A549 (cell line): ENCODE data around the gene SNCB. TPM values are rescaled to one million over a fixed set of nuclear protein-coding genes. Genes with fewer than 3 reads are reported as not detected.

Source experiments
- ATAC-seq, 2 experiments: fragments of 200-7000 bp in 1 of 2; fragments of >200 bp in 1 of 2; cut with Nextera tagmentation in 1 of 2; cut with Tn5 transposase in 1 of 2; 3 replicates each; pipeline versions ENCODE4 v1.8.0 to v1.9.1; 2018 to 2020; ENCODE audit warnings: mild to moderate bottlenecking in 1 of 2, moderate library complexity in 1 of 2
- CTCF ChIA-PET: fragments of 300-600 bp; sonication (Branson Sonifier 250); formaldehyde crosslinking; extraction: SDS; loops from one replicate; lab custom pipeline; 2021; ENCODE audit warnings: antibody characterized with exemption, inconsistent platforms; lab: Yijun Ruan, JAX
- POLR2A ChIA-PET: fragments of 350-600 bp; formaldehyde crosslinking; extraction: SDS; loops from one replicate; lab custom pipeline; 2021; ENCODE audit warnings: antibody characterized with exemption, inconsistent platforms; lab: Yijun Ruan, JAX
- DNase-seq, 2 experiments: peaks; one replicate each; pipeline versions ENCODE4 v3.0.0 to v3.0.0-alpha.2; 2011 to 2016; ENCODE audit warnings: low read depth in 1 of 2, low spot score in 1 of 2
- FAIRE-seq: peaks from 2 replicates; lab custom pipeline; 2011; peaks lifted over from hg19 to GRCh38; lab: Jason Lieb, UNC
- H3K27ac ChIP-seq, 2 experiments: fragments of >200 bp; sonication (Bioruptor Twin); formaldehyde crosslinking; 3 replicates each; pipeline ENCODE4 v1.5.1; 2016 to 2017
- H3K4me1 ChIP-seq: fragments of >200 bp; sonication (Bioruptor Twin); formaldehyde crosslinking; 3 replicates; pipeline ENCODE4 v1.6.1; 2016
- H3K4me2 ChIP-seq: fragments of >200 bp; sonication (Bioruptor Twin); formaldehyde crosslinking; 3 replicates; pipeline ENCODE4 v1.6.1; 2016
- H3K4me3 ChIP-seq: fragments of >200 bp; sonication (Bioruptor Twin); formaldehyde crosslinking; 3 replicates; pipeline ENCODE4 v1.5.1; 2016
- H3K9me3 ChIP-seq: fragments of >200 bp; sonication (Bioruptor Twin); formaldehyde crosslinking; 3 replicates; pipeline ENCODE4 v1.6.1; 2016
- BHLHE40 ChIP-seq: IDR thresholded peaks from 2 replicates; pipeline ENCODE4 v1.6.1; 2012; ENCODE audit warnings: low read depth, low read length, inconsistent platforms
- CHD2 ChIP-seq: fragments of 150-350 bp; IDR thresholded peaks from 2 replicates; pipeline ENCODE4 v1.6.1; 2014; ENCODE audit warnings: low read length; ENCODE audit not compliant: partially characterized antibody
- CHD4 ChIP-seq: fragments of 200-600 bp; sonication (generic); IDR thresholded peaks from 2 replicates; pipeline ENCODE4 v1.6.1; 2016; ENCODE audit warnings: antibody characterized with exemption, mild to moderate bottlenecking, borderline replicate concordance
- FOSB ChIP-seq: fragments of 250-450 bp; sonication (Bioruptor Pico); IDR thresholded peaks from 2 replicates; pipeline ENCODE4 v1.5.0; 2020; ENCODE audit warnings: mild to moderate bottlenecking, moderate library complexity
- FOSL2 ChIP-seq, 2 experiments: fragments of 450-650 bp in 1 of 2; fragments of >200 bp in 1 of 2; sonication (Bioruptor Twin) in 1 of 2; formaldehyde crosslinking; IDR thresholded peaks; 2 replicates each; pipeline versions ENCODE4 v1.5.0 to v1.6.1; 2016 to 2020; ENCODE audit warnings: mild to moderate bottlenecking in 1 of 2, moderate library complexity in 1 of 2
- FOXS1 ChIP-seq: fragments of 250-450 bp; sonication (Bioruptor Pico); IDR thresholded peaks from 2 replicates; pipeline ENCODE4 v1.5.0; 2020; ENCODE audit warnings: mild to moderate bottlenecking, moderate library complexity
- HDAC2 ChIP-seq: fragments of 200-600 bp; sonication (generic); IDR thresholded peaks from 2 replicates; pipeline ENCODE4 v1.6.1; 2016
- HOXA7 ChIP-seq: fragments of 250-450 bp; sonication (Bioruptor Pico); IDR thresholded peaks from 2 replicates; pipeline ENCODE4 v1.5.0; 2020; ENCODE audit warnings: mild to moderate bottlenecking, moderate library complexity
- HOXB13 ChIP-seq: fragments of 250-450 bp; sonication (Bioruptor Pico); IDR thresholded peaks from 2 replicates; pipeline ENCODE4 v1.5.0; 2020; ENCODE audit warnings: low read depth, mild to moderate bottlenecking, moderate library complexity
- HOXB5 ChIP-seq: fragments of 250-450 bp; sonication (Bioruptor Pico); IDR thresholded peaks from 2 replicates; pipeline ENCODE4 v1.5.0; 2020; ENCODE audit warnings: mild to moderate bottlenecking, moderate library complexity
- JUN ChIP-seq, 2 experiments: fragments of >200 bp; sonication (Bioruptor Twin); formaldehyde crosslinking; IDR thresholded peaks; 2 replicates in 1 of 2; 3 replicates in 1 of 2; pipeline ENCODE4 v1.6.1; 2016 to 2017
- KDM1A ChIP-seq: fragments of 200-600 bp; sonication (generic); IDR thresholded peaks from 2 replicates; pipeline ENCODE4 v1.6.1; 2016; ENCODE audit warnings: low read depth, mild to moderate bottlenecking
- KDM5A ChIP-seq: fragments of 200-600 bp; sonication (generic); IDR thresholded peaks from 2 replicates; pipeline ENCODE4 v1.6.1; 2016; ENCODE audit warnings: antibody characterized with exemption, mild to moderate bottlenecking
- MAFK ChIP-seq: fragments of 450-650 bp; IDR thresholded peaks from 2 replicates; pipeline ENCODE4 v1.6.1; 2014; ENCODE audit not compliant: partially characterized antibody
- NPAS2 ChIP-seq: fragments of 250-450 bp; sonication (Bioruptor Pico); IDR thresholded peaks from 2 replicates; pipeline ENCODE4 v1.8.0; 2022; ENCODE audit warnings: mild to moderate bottlenecking, moderate library complexity, borderline replicate concordance
- POLR2A ChIP-seq: IDR thresholded peaks from 2 replicates; pipeline ENCODE4 v1.6.1; 2012; ENCODE audit warnings: mild to moderate bottlenecking, low read length
- RAD21 ChIP-seq, 2 experiments: fragments of >200 bp in 1 of 2; sonication (Bioruptor Twin) in 1 of 2; formaldehyde crosslinking in 1 of 2; IDR thresholded peaks in 1 of 2; conservative IDR thresholded peaks in 1 of 2; 2 replicates in 1 of 2; 3 replicates in 1 of 2; pipeline ENCODE4 v1.6.1; 2012 to 2018; ENCODE audit warnings: inconsistent platforms in 1 of 2
- RCOR1 ChIP-seq: fragments of 150-350 bp; IDR thresholded peaks from 2 replicates; pipeline ENCODE4 v1.6.1; 2014; ENCODE audit warnings: antibody characterized with exemption, low read length, low read depth
- RFX5 ChIP-seq: fragments of 450-650 bp; IDR thresholded peaks from 2 replicates; pipeline ENCODE4 v1.7.1; 2014; ENCODE audit warnings: antibody characterized with exemption, mild to moderate bottlenecking, moderate library complexity
- SREBF2 ChIP-seq: fragments of 450-650 bp; IDR thresholded peaks from 2 replicates; pipeline ENCODE4 v1.6.1; 2014; ENCODE audit warnings: mild to moderate bottlenecking, moderate library complexity
- TFCP2L1 ChIP-seq: fragments of 250-450 bp; sonication (Bioruptor Pico); IDR thresholded peaks from 2 replicates; pipeline ENCODE4 v1.5.0; 2021; ENCODE audit warnings: mild to moderate bottlenecking
- TP53 ChIP-seq: fragments of 250-450 bp; sonication (Bioruptor Pico); IDR thresholded peaks from 2 replicates; pipeline ENCODE4 v1.5.0; 2021; ENCODE audit warnings: mild to moderate bottlenecking, moderate library complexity
- WGBS: methylation state at CpG from one replicate; pipeline ENCODE4 v1.1.6; 2017; ENCODE audit errors: missing lambda C conversion rate; 5-methylcytosine and 5-hydroxymethylcytosine counted together
- polyA plus RNA-seq, 4 experiments: library from polyadenylated mRNA; depleted of rRNA in 3 of 4; stranded (reverse); fragments of >200 nt; fragmentation: RNase III in 1 of 4; extraction: RNeasy Plus Mini Kit Qiagen cat#74134 plus additional on column Dnase treatment in 1 of 4; gene quantifications; 2 replicates in 3 of 4; 3 replicates in 1 of 4; pipeline ENCODE4 v1.2.3, GENCODE V29; 2011 to 2017
- TF ChIP-seq, protein P1 (sequence below): fragments of >200 bp; sonication (Bioruptor Twin); formaldehyde crosslinking; IDR thresholded peaks from 2 replicates; pipeline ENCODE4 v1.6.1; 2016
- TF ChIP-seq, protein P2 (sequence below): fragments of 150-350 bp; IDR thresholded peaks from 2 replicates; pipeline ENCODE4 v1.6.1; 2014; ENCODE audit warnings: low read depth, mild to moderate bottlenecking, low read length
- TF ChIP-seq, protein P3 (sequence below): fragments of 450-650 bp; IDR thresholded peaks from 2 replicates; pipeline ENCODE4 v1.6.1; 2014; ENCODE audit warnings: antibody characterized with exemption
- TF ChIP-seq, protein P4 (sequence below): fragments of >200 bp; sonication (Bioruptor Twin); formaldehyde crosslinking; IDR thresholded peaks from 3 replicates; pipeline ENCODE4 v1.6.1; 2016
- TF ChIP-seq, protein P5 (sequence below): IDR thresholded peaks from 2 replicates; pipeline ENCODE4 v1.6.1; 2012
- TF ChIP-seq, protein P6 (sequence below): fragments of 200-600 bp; sonication (generic); IDR thresholded peaks from 2 replicates; pipeline ENCODE4 v1.6.1; 2016; ENCODE audit warnings: antibody characterized with exemption, mild to moderate bottlenecking, moderate library complexity

The SNCB gene
- polyA plus RNA-seq, 2 of the 4 experiments (the other 2 are of a cell fraction): 0.37 to 0.74 TPM

DNA sequence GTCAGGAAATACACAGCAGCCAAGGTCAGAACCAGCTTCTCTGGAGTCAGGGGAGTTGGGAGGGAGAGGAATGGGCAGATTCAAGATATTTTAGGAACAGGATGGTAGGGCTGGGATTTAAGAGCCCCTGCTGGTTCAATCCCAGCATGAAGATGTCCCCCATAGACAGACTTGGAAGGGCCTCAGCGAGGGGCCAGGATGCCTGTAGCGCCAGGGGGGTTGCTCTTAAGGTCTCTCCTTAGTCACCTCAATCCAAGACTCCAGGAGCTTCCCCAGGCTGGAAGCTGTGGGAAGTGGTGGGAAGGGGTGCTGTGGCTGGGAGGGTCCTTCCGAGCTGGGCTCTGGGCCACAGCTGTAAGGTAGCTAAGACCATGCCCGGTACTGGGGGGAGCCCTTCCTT is 8.9 kb upstream of the SNCB start:
- 54% methylated on average over 3 of the region's 4 CpGs for WGBS
- FAIRE-seq: no peak
- DNase-seq: no peak
- H3K4me3 ChIP-seq: no peak overlapping the region
- ChIA-PET CTCF (interaction anchor here (0.9 to 1.8 kb wide), 3 partner anchors 21 to 910 kb away, joined by 3 to 4 read pairs (median 3); partner anchors contain the start of gene CLTB), POLR2A (no interaction called here)
- no peak overlapping the region for H3K4me2 ChIP-seq
- no peaks in the 10 kb centered on the region for H3K4me1 ChIP-seq
- H3K27ac ChIP-seq: no peak overlapping the region
- ATAC-seq: no peak
- TF ChIP-seq FOSL2 (IDR thresholded peaks at IDR 0.05) (no peak), FOSL2 (CRISPR knock-in tag; IDR thresholded peaks at IDR 0.05) (no peak), FOSB (CRISPR knock-in tag) (no peak), RFX5 (no peak), POLR2A (no peak), KDM1A (no peak), HOXB13 (CRISPR knock-in tag) (no peak), TFCP2L1 (CRISPR knock-in tag) (no peak), HDAC2 (no peak), RCOR1 (no peak), HOXB5 (CRISPR knock-in tag) (no peak), MAFK (no peak)
- TF ChIP-seq, protein P1, sequence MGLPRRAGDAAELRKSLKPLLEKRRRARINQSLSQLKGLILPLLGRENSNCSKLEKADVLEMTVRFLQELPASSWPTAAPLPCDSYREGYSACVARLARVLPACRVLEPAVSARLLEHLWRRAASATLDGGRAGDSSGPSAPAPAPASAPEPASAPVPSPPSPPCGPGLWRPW: no peak
- TF ChIP-seq, protein P2, sequence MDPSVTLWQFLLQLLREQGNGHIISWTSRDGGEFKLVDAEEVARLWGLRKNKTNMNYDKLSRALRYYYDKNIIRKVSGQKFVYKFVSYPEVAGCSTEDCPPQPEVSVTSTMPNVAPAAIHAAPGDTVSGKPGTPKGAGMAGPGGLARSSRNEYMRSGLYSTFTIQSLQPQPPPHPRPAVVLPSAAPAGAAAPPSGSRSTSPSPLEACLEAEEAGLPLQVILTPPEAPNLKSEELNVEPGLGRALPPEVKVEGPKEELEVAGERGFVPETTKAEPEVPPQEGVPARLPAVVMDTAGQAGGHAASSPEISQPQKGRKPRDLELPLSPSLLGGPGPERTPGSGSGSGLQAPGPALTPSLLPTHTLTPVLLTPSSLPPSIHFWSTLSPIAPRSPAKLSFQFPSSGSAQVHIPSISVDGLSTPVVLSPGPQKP: no peak
- TF ChIP-seq, protein P3, sequence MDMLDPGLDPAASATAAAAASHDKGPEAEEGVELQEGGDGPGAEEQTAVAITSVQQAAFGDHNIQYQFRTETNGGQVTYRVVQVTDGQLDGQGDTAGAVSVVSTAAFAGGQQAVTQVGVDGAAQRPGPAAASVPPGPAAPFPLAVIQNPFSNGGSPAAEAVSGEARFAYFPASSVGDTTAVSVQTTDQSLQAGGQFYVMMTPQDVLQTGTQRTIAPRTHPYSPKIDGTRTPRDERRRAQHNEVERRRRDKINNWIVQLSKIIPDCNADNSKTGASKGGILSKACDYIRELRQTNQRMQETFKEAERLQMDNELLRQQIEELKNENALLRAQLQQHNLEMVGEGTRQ: no peak
- TF ChIP-seq, protein P4, sequence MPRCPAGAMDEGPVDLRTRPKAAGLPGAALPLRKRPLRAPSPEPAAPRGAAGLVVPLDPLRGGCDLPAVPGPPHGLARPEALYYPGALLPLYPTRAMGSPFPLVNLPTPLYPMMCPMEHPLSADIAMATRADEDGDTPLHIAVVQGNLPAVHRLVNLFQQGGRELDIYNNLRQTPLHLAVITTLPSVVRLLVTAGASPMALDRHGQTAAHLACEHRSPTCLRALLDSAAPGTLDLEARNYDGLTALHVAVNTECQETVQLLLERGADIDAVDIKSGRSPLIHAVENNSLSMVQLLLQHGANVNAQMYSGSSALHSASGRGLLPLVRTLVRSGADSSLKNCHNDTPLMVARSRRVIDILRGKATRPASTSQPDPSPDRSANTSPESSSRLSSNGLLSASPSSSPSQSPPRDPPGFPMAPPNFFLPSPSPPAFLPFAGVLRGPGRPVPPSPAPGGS: no peak
- TF ChIP-seq, protein P5, sequence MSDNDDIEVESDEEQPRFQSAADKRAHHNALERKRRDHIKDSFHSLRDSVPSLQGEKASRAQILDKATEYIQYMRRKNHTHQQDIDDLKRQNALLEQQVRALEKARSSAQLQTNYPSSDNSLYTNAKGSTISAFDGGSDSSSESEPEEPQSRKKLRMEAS: no peak
- no peaks in the 10 kb centered on the region for H3K9me3 ChIP-seq

DNA sequence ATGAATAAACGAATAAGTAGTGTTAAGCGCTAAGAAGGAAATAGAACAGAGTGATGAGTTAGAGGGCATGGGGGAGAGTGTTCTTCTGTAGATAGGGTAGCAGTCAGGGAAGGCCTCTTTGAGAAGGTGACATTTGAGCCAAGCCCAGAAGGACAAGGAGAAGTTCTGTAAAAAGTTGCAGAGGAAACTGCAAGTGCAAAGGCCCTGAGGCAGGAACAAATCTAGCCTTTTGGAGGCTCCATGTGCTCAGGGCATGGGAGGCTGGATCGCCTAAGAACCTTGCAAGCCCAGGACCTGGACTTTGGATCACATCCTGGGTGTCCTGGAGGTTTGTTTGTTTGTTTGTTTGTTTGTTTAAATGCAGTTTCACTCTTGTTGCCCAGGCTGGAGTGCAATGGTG is 8.1 kb upstream of the SNCB start:
- ChIA-PET POLR2A (no interaction called here), CTCF (interaction anchor here (0.9 kb wide), 1 partner anchor 222 kb away, joined by 3 read pairs; the partner anchor contains the start of gene CLTB)
- ATAC-seq: no peak
- H3K4me3 ChIP-seq: no peak overlapping the region
- WGBS: 76% methylated on average over 3 of the region's 3 CpGs
- no peak for FAIRE-seq
- no peaks in the 10 kb centered on the region for H3K4me1 ChIP-seq
- no peak for DNase-seq
- no peaks in the 10 kb centered on the region for H3K9me3 ChIP-seq
- H3K27ac ChIP-seq: no peak overlapping the region
- H3K4me2 ChIP-seq: no peak overlapping the region
- no peak for TF ChIP-seq SREBF2
- TF ChIP-seq, protein P6, sequence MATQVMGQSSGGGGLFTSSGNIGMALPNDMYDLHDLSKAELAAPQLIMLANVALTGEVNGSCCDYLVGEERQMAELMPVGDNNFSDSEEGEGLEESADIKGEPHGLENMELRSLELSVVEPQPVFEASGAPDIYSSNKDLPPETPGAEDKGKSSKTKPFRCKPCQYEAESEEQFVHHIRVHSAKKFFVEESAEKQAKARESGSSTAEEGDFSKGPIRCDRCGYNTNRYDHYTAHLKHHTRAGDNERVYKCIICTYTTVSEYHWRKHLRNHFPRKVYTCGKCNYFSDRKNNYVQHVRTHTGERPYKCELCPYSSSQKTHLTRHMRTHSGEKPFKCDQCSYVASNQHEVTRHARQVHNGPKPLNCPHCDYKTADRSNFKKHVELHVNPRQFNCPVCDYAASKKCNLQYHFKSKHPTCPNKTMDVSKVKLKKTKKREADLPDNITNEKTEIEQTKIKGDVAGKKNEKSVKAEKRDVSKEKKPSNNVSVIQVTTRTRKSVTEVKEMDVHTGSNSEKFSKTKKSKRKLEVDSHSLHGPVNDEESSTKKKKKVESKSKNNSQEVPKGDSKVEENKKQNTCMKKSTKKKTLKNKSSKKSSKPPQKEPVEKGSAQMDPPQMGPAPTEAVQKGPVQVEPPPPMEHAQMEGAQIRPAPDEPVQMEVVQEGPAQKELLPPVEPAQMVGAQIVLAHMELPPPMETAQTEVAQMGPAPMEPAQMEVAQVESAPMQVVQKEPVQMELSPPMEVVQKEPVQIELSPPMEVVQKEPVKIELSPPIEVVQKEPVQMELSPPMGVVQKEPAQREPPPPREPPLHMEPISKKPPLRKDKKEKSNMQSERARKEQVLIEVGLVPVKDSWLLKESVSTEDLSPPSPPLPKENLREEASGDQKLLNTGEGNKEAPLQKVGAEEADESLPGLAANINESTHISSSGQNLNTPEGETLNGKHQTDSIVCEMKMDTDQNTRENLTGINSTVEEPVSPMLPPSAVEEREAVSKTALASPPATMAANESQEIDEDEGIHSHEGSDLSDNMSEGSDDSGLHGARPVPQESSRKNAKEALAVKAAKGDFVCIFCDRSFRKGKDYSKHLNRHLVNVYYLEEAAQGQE: no peak
- TF ChIP-seq RCOR1: no peak
- TF ChIP-seq CHD2: no peak
- no peak for TF ChIP-seq CHD4
- no peak for TF ChIP-seq HDAC2
- TF ChIP-seq BHLHE40: no peak
- no peak for TF ChIP-seq TP53 (CRISPR knock-in tag)
- TF ChIP-seq, protein P5: no peak
- no peak for TF ChIP-seq NPAS2
- no peak for TF ChIP-seq HOXA7 (CRISPR knock-in tag)
- TF ChIP-seq HOXB13 (CRISPR knock-in tag): no peak
- no peak for TF ChIP-seq KDM5A
- TF ChIP-seq FOXS1 (CRISPR knock-in tag): no peak
- TF ChIP-seq RAD21 (conservative IDR thresholded peaks at IDR 0.05 in 1 of 2, IDR thresholded peaks at IDR 0.05 in 1 of 2): no peak
- TF ChIP-seq JUN (IDR thresholded peaks at IDR 0.05): no peak
